ENCODE results near the gene GHR. TPM values are rescaled to one million over a fixed set of nuclear protein-coding genes. Genes with fewer than 3 reads are reported as not detected.
A peak's percentile ranks its signal among the peaks of the same experiment; 100 is the strongest.

The GHR gene
- total and polyA plus RNA-seq, 10 of the 15 experiments (the other 5 are each of a cell fraction or from before 2014, with no cell fraction given), result 0.23 to 10.2 (median 0.48) TPM

GRCh38 chr5:42436051-42436450 is 12.8 kb downstream of the GHR start:
- intact Hi-C loops (cut with micrococcal nuclease; ENCODE audit: unreplicated experiment) (no loop called here), in situ Hi-C loops (cut with MboI) (no loop called here)
- ChIA-PET SMC1A (ENCODE audit: uncharacterized antibody, unreplicated experiment) (interaction anchor here (0.6 to 3.5 kb wide), 12 partner anchors 8 to 331 kb away, joined by 3 to 25 read pairs (median 4); partner anchors contain the start of gene GHR), RAD21 (ENCODE audit: unreplicated experiment) (interaction anchor here (0.7 to 1.7 kb wide), 5 partner anchors 10 to 32 kb away, joined by 3 to 5 read pairs (median 3); no protein-coding TSS in a partner anchor), CTCF (interaction anchor here (1.0 to 1.2 kb wide), 4 partner anchors 13 to 150 kb away, joined by 3 read pairs; partner anchors contain the start of gene GHR), POLR2A (interaction anchor here (1.1 kb wide), 1 partner anchor 17 kb away, joined by 4 read pairs; no protein-coding TSS in a partner anchor)
- Histone ChIP-seq H3K27ac (ENCODE audit: control insufficient read depth, insufficient read depth) (no peak overlapping the region), H3K4me3 (no peak overlapping the region), H3K9ac (ENCODE audit: control insufficient read depth, insufficient read depth, low read length) (no peak overlapping the region), H3K4me1 (ENCODE audit: control insufficient read depth, insufficient read depth, low read length) (no peaks in the 10 kb centered on the region), H4K20me1 (ENCODE audit: control insufficient read depth, insufficient read depth) (no peaks in the 10 kb centered on the region), H3K9me3 (replicated peaks; ENCODE audit: control insufficient read depth, insufficient read depth, low read length) (no peaks in the 10 kb centered on the region), H2AFZ (ENCODE audit: control insufficient read depth, low read depth, low read length) (no peak overlapping the region), H3K36me3 (ENCODE audit: control insufficient read depth in 2 of 2, insufficient read depth in 2 of 2, low read length in 1 of 2) (no peaks in the 10 kb centered on the region), H3K79me2 (ENCODE audit: control insufficient read depth, insufficient read depth, low read length) (no peaks in the 10 kb centered on the region), H3K4me2 (ENCODE audit: control insufficient read depth, insufficient read depth) (no peak overlapping the region), H3K27me3 (replicated peaks in 1 of 2; ENCODE audit: control insufficient read depth in 2 of 2, insufficient read depth in 2 of 2, low read length in 1 of 2) (no peaks in the 10 kb centered on the region)
- BruUV-seq (replicated peaks), result no TSS peak
- DNase-seq (ENCODE audit: low read depth, low spot score) (no peak), FAIRE-seq (no peak), ATAC-seq (no peak)
- TF ChIP-seq MYC (IDR thresholded peaks at IDR 0.05; ENCODE audit: insufficient read depth, insufficient read length, insufficient replicate concordance, low read length, severe bottlenecking), result no peak
- TF ChIP-seq ZSCAN29 (IDR thresholded peaks at IDR 0.05), result no peak
- TF ChIP-seq TCF7 (IDR thresholded peaks at IDR 0.05; ENCODE audit: borderline replicate concordance), result no peak
- TF ChIP-seq LARP7 (IDR thresholded peaks at IDR 0.05), result no peak

GRCh38 chr5:42454216-42454995 is 31.2 kb downstream of the GHR start:
- peak; percentile 42; the same call in 2 of the 3 replicates for ATAC-seq
- in situ Hi-C loops (cut with MboI) (no loop called here), intact Hi-C loops (cut with micrococcal nuclease; ENCODE audit: unreplicated experiment) (no loop called here)
- H3K9me3 ChIP-seq (replicated peaks; ENCODE audit: control insufficient read depth, insufficient read depth, low read length), result no peaks in the 10 kb centered on the region
- no peak for FAIRE-seq
- 12% methylated on average over 5 of the region's 5 CpGs for WGBS (ENCODE audit: insufficient coverage, insufficient replicate concordance, low lambda C conversion rate, missing lambda C conversion rate)
- no peak overlapping the region for H3K4me2 ChIP-seq (ENCODE audit: control insufficient read depth, insufficient read depth)
- no peaks in the 10 kb centered on the region for H3K36me3 ChIP-seq (ENCODE audit: control insufficient read depth in 2 of 2, insufficient read depth in 2 of 2, low read length in 1 of 2)
- CTCF ChIA-PET, result interaction anchor here (1.5 to 3.7 kb wide), 3 partner anchors 10 to 29 kb away, joined by 3 to 22 read pairs (median 5); no protein-coding TSS in a partner anchor
- TF ChIP-seq CTCF (IDR thresholded peaks at IDR 0.05 in 2 of 3, conservative IDR thresholded peaks at IDR 0.05 in 1 of 3; ENCODE audit: control insufficient read depth in 2 of 3, extremely low read depth in 1 of 3, insufficient read depth in 1 of 3, low read depth in 3 of 3, low read length in 3 of 3) (no peak), TARDBP (IDR thresholded peaks at IDR 0.05; ENCODE audit: borderline replicate concordance) (no peak), JUND (IDR thresholded peaks at IDR 0.05; ENCODE audit: low read depth, low read length) (no peak)
- no peaks in the 10 kb centered on the region for H3K79me2 ChIP-seq (ENCODE audit: control insufficient read depth, insufficient read depth, low read length)
- SMC1A ChIA-PET (ENCODE audit: uncharacterized antibody, unreplicated experiment), result interaction anchor here (1.1 to 5.1 kb wide), 10 partner anchors 7 to 65 kb away, joined by 3 to 31 read pairs (median 4); partner anchors contain the start of gene GHR
- POLR2A ChIA-PET, result interaction anchor here (3.6 kb wide), 1 partner anchor 12 kb away, joined by 17 read pairs; no protein-coding TSS in a partner anchor
- H3K9ac ChIP-seq (ENCODE audit: control insufficient read depth, insufficient read depth, low read length), result no peak overlapping the region
- H3K27me3 ChIP-seq (replicated peaks in 1 of 2; ENCODE audit: control insufficient read depth in 2 of 2, insufficient read depth in 2 of 2, low read length in 1 of 2), result no peaks in the 10 kb centered on the region
- no peak for DNase-seq (ENCODE audit: low read depth, low spot score)
- no peak overlapping the region for H2AFZ ChIP-seq (ENCODE audit: control insufficient read depth, low read depth, low read length)
- H4K20me1 ChIP-seq (ENCODE audit: control insufficient read depth, insufficient read depth), result no peaks in the 10 kb centered on the region
- no peak overlapping the region for H3K27ac ChIP-seq (ENCODE audit: control insufficient read depth, insufficient read depth)
- no peaks in the 10 kb centered on the region for H3K4me1 ChIP-seq (ENCODE audit: control insufficient read depth, insufficient read depth, low read length)
- H3K4me3 ChIP-seq, result no peak overlapping the region
- RAD21 ChIA-PET (ENCODE audit: unreplicated experiment), result interaction anchor here (2.0 to 4.6 kb wide), 3 partner anchors 13 to 31 kb away, joined by 6 to 30 read pairs (median 29); partner anchors contain the start of gene GHR
- BruUV-seq (replicated peaks), result no TSS peak

Measured in GM12878 (cell line).